ENCODE results near the gene SKI. TPM values are rescaled to one million over a fixed set of nuclear protein-coding genes. Genes with fewer than 3 reads are reported as not detected.
A peak's percentile ranks its signal among the peaks of the same experiment; 100 is the strongest.

SKI gene
- total and polyA plus RNA-seq, 9 of the 15 experiments (the other 6 are each of a cell fraction or from before 2014, with no cell fraction given) = 0.10 to 60.5 (median 4.6) TPM

DNA sequence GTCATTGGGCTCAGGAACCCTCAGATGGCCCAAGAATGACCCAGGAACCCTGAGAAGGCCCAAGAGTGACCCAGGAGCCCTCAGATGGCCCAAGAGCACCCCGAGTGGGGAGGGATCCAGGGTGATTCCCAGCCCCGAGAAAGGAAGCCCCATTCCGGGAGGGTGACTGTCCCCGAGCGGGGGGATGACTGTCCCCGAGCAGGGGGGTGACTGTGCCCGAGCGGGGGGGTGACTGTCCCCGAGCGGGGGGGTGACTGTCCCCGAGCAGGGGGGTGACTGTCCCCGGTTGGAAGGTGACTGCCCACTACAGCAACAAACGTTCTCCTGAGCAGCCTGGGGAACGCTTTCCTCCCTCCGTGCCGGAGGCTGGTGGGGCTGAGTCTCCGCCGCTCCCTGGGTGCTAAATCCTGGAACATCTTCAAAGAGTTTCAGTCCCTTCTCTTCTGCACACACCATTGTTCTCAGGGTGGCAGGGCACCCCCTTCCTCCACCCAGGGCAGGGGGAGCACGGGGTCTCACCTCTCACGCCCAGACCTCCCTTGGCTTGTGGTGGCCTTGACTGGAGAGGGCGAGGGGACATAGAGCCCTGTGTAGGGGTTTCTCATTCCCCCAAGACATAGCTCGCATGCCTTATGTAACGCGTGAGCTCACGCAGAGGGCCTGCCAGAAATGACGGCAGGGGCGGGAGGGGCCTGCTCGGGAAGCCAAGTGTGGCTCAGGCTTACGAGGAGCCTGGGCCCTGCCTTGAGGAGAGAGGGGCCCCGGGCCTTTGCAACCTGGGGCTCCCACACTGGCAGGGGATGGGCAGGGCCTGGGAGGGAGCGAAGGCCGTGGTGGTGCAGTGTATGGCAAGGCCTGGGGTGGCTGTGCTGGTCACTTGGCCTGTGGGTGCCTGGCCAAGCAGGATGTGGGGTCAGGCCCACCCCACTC lies 14.3 kb upstream of the SKI start (continued):
- TF ChIP-seq, protein P1, sequence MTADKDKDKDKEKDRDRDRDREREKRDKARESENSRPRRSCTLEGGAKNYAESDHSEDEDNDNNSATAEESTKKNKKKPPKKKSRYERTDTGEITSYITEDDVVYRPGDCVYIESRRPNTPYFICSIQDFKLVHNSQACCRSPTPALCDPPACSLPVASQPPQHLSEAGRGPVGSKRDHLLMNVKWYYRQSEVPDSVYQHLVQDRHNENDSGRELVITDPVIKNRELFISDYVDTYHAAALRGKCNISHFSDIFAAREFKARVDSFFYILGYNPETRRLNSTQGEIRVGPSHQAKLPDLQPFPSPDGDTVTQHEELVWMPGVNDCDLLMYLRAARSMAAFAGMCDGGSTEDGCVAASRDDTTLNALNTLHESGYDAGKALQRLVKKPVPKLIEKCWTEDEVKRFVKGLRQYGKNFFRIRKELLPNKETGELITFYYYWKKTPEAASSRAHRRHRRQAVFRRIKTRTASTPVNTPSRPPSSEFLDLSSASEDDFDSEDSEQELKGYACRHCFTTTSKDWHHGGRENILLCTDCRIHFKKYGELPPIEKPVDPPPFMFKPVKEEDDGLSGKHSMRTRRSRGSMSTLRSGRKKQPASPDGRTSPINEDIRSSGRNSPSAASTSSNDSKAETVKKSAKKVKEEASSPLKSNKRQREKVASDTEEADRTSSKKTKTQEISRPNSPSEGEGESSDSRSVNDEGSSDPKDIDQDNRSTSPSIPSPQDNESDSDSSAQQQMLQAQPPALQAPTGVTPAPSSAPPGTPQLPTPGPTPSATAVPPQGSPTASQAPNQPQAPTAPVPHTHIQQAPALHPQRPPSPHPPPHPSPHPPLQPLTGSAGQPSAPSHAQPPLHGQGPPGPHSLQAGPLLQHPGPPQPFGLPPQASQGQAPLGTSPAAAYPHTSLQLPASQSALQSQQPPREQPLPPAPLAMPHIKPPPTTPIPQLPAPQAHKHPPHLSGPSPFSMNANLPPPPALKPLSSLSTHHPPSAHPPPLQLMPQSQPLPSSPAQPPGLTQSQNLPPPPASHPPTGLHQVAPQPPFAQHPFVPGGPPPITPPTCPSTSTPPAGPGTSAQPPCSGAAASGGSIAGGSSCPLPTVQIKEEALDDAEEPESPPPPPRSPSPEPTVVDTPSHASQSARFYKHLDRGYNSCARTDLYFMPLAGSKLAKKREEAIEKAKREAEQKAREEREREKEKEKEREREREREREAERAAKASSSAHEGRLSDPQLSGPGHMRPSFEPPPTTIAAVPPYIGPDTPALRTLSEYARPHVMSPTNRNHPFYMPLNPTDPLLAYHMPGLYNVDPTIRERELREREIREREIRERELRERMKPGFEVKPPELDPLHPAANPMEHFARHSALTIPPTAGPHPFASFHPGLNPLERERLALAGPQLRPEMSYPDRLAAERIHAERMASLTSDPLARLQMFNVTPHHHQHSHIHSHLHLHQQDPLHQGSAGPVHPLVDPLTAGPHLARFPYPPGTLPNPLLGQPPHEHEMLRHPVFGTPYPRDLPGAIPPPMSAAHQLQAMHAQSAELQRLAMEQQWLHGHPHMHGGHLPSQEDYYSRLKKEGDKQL (CRISPR knock-in tag; IDR thresholded peaks at IDR 0.05; ENCODE audit: borderline replicate concordance) = 0 out of 2 replicates have a peak, but pooled peaks have one; percentile 21
- TF ChIP-seq U2AF1 (optimal IDR thresholded peaks at IDR 0.05; ENCODE audit: low read depth, low read length) (no peak), ZNF197 (CRISPR knock-in tag; IDR thresholded peaks at IDR 0.05; ENCODE audit: low read depth) (no peak), ZFP36 (IDR thresholded peaks at IDR 0.05; ENCODE audit: low read depth, low read length, partially characterized antibody) (no peak), SIX5 (IDR thresholded peaks at IDR 0.05; ENCODE audit: borderline replicate concordance in 1 of 2, insufficient read depth in 1 of 2, low read depth in 1 of 2, low read length in 2 of 2) (no peak), BRD4 (IDR thresholded peaks at IDR 0.05) (no peak), ZC3H4 (CRISPR knock-in tag; IDR thresholded peaks at IDR 0.05; ENCODE audit: borderline replicate concordance) (no peak), ADNP (tag; IDR thresholded peaks at IDR 0.05) (no peak), ZNF184 (CRISPR knock-in tag; IDR thresholded peaks at IDR 0.05) (no peak), BCL6 (CRISPR knock-in tag; IDR thresholded peaks at IDR 0.05) (no peak), STAT5B (CRISPR knock-in tag; IDR thresholded peaks at IDR 0.05) (no peak), ETS1 (conservative IDR thresholded peaks at IDR 0.05; ENCODE audit: control insufficient read depth, low read depth, low read length) (no peak), PTTG1 (tag; IDR thresholded peaks at IDR 0.05; ENCODE audit: low read depth) (no peak)
- TF ChIP-seq, protein P2, sequence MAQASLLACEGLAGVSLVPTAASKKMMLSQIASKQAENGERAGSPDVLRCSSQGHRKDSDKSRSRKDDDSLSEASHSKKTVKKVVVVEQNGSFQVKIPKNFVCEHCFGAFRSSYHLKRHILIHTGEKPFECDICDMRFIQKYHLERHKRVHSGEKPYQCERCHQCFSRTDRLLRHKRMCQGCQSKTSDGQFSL (CRISPR knock-in tag; IDR thresholded peaks at IDR 0.05) = peak; percentile 83; the same call in 1 of the 2 replicates
- TF ChIP-seq, protein P2 (tag; IDR thresholded peaks at IDR 0.05) = peak in 1 of 2 experiments; percentile 56; a peak in 1 of 4 replicates

Data from K562 (cell line).